ENCODE measurements around the gene MASTL. TPM values are rescaled to one million over a fixed set of nuclear protein-coding genes. Genes with fewer than 3 reads are reported as not detected.

MASTL gene
- total and polyA plus RNA-seq, 2 donors = 4.8 to 20.6 TPM

DNA sequence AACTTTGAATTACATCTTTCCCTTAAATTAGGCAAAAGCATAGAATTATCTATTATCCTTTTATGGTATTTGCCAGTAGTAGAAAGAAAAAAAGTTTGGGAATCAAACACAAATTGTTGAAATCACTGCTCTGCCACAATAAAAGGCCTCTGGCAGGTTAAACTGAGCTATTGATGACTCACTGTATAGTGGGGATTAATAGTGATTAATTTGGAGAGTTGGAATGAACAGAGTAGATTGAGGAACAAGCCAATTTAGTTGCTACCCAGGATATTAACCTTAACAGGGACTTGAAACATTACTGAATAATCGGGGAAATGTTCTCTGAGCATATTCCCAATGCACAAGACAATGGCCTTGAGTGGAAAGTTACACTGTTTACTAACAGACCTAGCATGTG is 33.1 kb downstream of the MASTL start:
- Histone ChIP-seq H3K4me3 (ENCODE audit: low read depth, low read length) (no peak overlapping the region), H3K4me1 (ENCODE audit: insufficient read depth) (no peaks in the 10 kb centered on the region), H3K27ac (ENCODE audit: low read depth) (no peak overlapping the region), H3K36me3 (ENCODE audit: insufficient read depth) (no peaks in the 10 kb centered on the region)
- DNase-seq (ENCODE audit: extremely low spot score) = no peak
- WGBS = 94% methylated on average over 1 of the region's 1 CpG

DNA sequence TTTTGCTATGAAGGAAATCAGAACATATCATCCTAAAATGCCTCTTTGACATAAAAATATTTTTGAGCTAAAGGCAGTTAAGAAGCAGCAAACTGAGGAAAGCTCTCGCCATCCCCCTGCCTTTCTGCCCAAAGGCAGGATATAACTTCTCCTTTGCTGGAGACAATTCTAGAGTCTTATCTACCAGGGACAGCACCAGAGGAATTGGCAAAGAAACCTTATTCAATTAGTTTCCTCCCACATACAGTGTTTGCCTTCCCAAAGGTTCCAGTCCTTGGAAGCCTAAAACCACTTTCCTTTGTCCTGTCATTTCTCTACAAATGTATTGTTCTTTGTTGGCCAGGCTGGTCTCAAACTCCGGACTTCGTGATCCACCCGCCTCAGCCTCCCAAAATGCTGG is 33.7 kb downstream of the MASTL start:
- DNase-seq (ENCODE audit: extremely low spot score) = no peak
- no peak overlapping the region for H3K4me3 ChIP-seq (ENCODE audit: low read depth, low read length)
- H3K4me1 ChIP-seq (ENCODE audit: insufficient read depth) = no peaks in the 10 kb centered on the region
- H3K27ac ChIP-seq (ENCODE audit: low read depth) = no peak overlapping the region
- H3K36me3 ChIP-seq (ENCODE audit: insufficient read depth) = no peaks in the 10 kb centered on the region
- WGBS = 97% methylated on average over 4 of the region's 4 CpGs

DNA sequence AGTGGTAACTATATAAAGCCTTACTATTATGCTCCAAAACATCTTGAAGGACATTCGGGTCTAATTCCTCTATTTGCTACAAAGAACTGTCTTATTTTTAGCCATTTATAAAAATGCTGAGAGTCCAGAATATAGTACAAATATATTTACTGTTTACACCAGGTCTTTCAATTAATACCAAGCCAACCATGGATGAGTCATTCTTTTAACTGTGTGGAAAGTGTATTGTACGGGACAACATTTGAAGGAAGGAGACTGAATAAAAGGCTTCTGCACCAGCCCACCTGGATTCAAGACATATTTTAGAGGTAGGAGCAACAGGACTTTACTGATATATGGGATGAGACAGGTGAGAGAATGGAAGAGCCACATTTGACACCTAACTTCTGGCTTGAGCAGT is 35.4 kb downstream of the MASTL start:
- no peak for DNase-seq (ENCODE audit: extremely low spot score)
- Histone ChIP-seq H3K36me3 (ENCODE audit: insufficient read depth) (no peaks in the 10 kb centered on the region), H3K4me1 (ENCODE audit: insufficient read depth) (no peaks in the 10 kb centered on the region), H3K27ac (ENCODE audit: low read depth) (no peak overlapping the region), H3K4me3 (ENCODE audit: low read depth, low read length) (no peak overlapping the region)
- WGBS = 72% methylated on average over 2 of the region's 2 CpGs

DNA sequence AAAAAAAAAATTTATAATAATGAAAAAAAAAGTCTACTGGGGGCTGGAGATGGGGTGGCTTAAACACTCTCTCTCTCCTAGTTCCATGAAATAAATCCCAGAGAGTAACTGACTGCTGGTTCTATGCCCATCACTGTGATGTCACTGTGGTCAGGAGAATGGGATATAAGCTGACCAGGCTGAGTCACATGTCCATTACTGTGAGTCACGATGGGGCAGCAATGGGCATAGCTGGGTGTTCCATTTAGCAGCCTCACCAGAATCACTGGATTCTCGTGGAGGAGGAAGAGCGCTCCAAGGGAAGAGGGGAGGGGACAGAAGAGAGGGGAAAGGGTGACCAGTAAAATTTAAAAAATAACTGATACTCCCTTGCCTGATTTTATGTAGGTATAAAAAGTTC is 37.1 kb downstream of the MASTL start:
- 74% methylated on average over 3 of the region's 3 CpGs for WGBS

DNA sequence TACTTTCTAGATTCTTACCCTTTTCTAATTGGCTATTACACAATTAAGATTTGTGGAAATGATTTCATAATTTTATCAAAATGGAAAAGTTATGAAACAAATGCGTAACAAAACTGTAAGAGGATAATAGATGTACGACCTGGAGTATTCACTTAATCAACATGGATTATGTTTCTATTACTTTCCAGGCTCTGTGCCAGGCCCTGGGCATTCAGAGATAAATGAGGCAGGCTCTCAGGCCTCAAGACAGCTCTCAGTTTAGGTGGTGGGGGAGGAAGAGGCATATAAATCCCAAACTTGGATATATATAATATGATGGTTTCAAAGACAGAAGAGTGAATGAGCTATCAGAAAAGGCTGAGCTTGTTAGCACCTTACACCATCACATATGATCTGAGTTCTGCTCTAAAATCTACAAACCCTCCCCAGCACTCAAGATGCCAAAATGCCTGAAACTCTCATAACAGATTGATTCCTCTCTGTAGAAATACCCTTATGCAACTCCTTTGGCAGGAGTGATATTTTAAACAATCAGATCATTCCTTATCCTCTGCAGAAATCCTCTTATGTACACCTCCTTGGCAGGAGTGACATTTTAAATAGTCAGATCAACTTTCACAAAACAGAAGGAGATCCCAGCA is 42.9 kb downstream of the MASTL start:
- DNase-seq (ENCODE audit: extremely low spot score) = no peak
- 40% methylated on average over 2 of the region's 2 CpGs for WGBS
- Histone ChIP-seq H3K4me3 (ENCODE audit: low read depth, low read length) (no peak overlapping the region), H3K27ac (ENCODE audit: low read depth) (no peak overlapping the region), H3K4me1 (ENCODE audit: insufficient read depth) (no peaks in the 10 kb centered on the region), H3K36me3 (ENCODE audit: insufficient read depth) (peaks cover 11% of the 10 kb centered on the region)

More for the DNA sequence above, 37.1 kb downstream of the MASTL start:
- H3K4me1 ChIP-seq (ENCODE audit: insufficient read depth) = no peaks in the 10 kb centered on the region
- peaks cover 3% of the 10 kb centered on the region for H3K36me3 ChIP-seq (ENCODE audit: insufficient read depth)
- H3K27ac ChIP-seq (ENCODE audit: low read depth) = no peak overlapping the region
- no peak for DNase-seq (ENCODE audit: extremely low spot score)
- H3K4me3 ChIP-seq (ENCODE audit: low read depth, low read length) = no peak overlapping the region

DNA sequence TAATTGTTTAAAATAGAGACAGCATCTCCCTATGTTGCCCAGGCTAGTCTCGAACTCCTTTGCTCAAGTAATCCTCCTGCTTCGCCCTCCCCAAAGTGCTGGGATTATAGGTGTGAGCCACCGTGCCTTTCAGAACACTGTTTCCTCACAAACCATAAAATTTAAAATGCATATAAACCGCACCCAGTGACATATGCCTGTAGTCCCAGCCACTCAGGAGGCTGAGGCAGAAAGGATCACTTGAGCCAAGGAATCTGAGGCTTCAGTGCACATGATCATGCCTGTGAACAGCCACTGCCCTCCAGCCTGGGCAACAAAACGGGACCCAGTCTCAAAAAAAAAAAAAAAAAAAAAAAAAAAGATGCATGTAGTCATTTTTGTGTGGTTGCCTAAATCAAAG is 48.7 kb downstream of the MASTL start:
- Histone ChIP-seq H3K4me3 (ENCODE audit: low read depth, low read length) (no peak overlapping the region), H3K36me3 (ENCODE audit: insufficient read depth) (peaks cover 13% of the 10 kb centered on the region), H3K4me1 (ENCODE audit: insufficient read depth) (no peaks in the 10 kb centered on the region), H3K27ac (ENCODE audit: low read depth) (no peak overlapping the region)
- 86% methylated on average over 5 of the region's 5 CpGs for WGBS
- DNase-seq (ENCODE audit: extremely low spot score) = no peak

DNA sequence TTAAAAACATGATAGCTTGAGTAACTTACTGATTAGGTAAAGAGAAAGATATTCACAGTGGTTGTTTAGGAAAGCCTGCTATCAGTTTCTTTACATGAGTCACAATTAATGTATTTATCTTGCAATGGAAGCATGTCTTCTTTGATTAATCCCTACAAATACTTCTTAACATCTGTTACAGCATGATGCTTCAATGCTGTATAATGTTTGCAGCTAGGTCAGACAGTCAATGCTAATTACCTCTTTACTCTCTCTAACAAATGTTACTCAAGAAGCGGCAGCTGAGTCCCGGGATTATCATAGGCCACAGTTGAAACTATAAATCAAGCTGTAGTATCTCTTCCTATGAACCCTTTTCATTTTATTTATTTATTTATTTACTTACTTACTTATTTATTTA is 52.2 kb downstream of the MASTL start:
- WGBS = 94% methylated on average over 2 of the region's 2 CpGs
- DNase-seq (ENCODE audit: extremely low spot score) = no peak
- Histone ChIP-seq H3K36me3 (ENCODE audit: insufficient read depth) (peaks cover 17% of the 10 kb centered on the region), H3K4me3 (ENCODE audit: low read depth, low read length) (no peak overlapping the region), H3K4me1 (ENCODE audit: insufficient read depth) (no peaks in the 10 kb centered on the region), H3K27ac (ENCODE audit: low read depth) (no peak overlapping the region)

DNA sequence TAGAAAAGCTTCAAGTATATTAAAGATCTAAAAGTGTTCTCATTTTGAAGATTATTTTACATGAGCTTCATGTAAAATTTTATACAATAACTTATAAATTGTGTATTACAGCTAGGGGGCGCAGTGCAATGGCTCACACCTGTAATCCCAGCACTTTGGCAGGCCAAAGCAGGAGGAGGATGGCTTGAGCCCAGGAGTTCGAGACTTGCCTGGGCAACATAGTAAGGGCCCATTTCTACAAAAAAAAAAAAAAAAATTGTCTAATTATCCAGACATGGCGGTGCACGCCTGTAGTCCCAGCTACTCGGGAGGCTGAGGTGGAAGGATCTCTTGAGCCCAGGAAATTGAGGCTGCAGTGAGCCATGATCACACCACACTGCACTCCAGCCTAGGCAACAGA is 68.8 kb downstream of the MASTL start:
- H3K4me3 ChIP-seq (ENCODE audit: low read depth, low read length) = no peak overlapping the region
- DNase-seq (ENCODE audit: extremely low spot score) = no peak
- H3K4me1 ChIP-seq (ENCODE audit: insufficient read depth) = no peaks in the 10 kb centered on the region
- 84% methylated on average over 5 of the region's 5 CpGs for WGBS
- H3K36me3 ChIP-seq (ENCODE audit: insufficient read depth) = peaks cover 3% of the 10 kb centered on the region
- H3K27ac ChIP-seq (ENCODE audit: low read depth) = no peak overlapping the region

DNA sequence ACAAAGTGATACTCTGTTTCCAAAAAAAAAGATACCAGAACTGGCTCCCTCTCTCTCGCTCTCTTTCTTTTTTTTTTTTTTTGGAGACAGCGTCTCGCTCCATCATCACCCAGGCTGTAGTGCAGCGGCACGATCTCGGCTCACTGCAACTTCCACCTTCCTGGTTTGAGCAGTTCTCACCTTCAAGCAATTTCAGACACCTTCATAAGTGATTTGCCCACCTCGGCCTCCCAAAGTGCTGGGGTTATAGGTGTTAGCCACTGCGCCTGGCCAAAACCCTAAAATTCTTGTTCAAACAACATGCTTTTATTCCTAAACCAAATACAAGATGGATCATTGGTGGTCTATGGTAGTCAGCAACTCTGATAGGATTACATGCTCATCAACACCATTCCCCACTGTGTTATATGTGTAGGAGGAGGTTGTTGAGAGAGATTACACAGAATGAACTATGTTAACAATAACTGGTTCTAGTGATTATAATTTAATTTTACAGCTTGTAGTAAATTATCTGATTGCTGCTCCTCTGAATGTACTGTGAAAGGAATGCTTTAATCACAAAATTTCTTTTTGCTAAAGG is 69.9 kb downstream of the MASTL start:
- H3K36me3 ChIP-seq (ENCODE audit: insufficient read depth) = no peaks in the 10 kb centered on the region
- WGBS = 84% methylated on average over 8 of the region's 8 CpGs
- DNase-seq (ENCODE audit: extremely low spot score) = no peak
- H3K4me1 ChIP-seq (ENCODE audit: insufficient read depth) = no peaks in the 10 kb centered on the region
- H3K27ac ChIP-seq (ENCODE audit: low read depth) = no peak overlapping the region
- no peak overlapping the region for H3K4me3 ChIP-seq (ENCODE audit: low read depth, low read length)

DNA sequence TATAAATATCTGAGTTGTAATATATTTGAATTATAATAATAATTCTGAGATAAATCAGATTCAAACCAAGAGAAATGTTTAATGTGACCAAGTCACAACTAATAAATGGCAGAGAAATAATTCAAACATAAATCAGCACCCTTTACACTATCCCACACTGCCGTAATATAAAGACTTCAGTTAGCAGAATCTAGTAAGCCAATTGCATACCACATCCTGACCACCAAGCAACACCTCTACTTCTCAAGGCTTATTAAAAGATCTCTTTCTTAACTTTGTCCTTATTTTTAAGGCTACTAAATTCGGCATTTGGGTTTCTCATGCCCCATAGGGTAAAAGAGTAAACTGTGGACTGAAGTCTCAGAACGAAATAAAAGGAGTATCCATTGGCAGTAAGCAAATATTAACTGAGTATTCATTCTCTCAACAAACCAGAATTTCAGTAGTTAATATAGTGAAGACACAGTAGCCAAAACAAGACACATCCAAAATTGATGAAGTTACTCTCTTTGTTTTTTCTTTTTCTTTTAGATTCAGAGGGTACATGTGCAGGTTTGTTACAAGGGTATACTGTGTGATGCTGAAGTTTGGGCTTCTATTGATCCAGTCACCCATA is 70.6 kb downstream of the MASTL start:
- no peak for DNase-seq (ENCODE audit: extremely low spot score)
- peak overlapping the region; percentile 2 for H3K27ac ChIP-seq (ENCODE audit: low read depth)
- 59% methylated on average over 3 of the region's 3 CpGs for WGBS
- no peaks in the 10 kb centered on the region for H3K36me3 ChIP-seq (ENCODE audit: insufficient read depth)
- no peak overlapping the region for H3K4me3 ChIP-seq (ENCODE audit: low read depth, low read length)
- H3K4me1 ChIP-seq (ENCODE audit: insufficient read depth) = no peaks in the 10 kb centered on the region

DNA sequence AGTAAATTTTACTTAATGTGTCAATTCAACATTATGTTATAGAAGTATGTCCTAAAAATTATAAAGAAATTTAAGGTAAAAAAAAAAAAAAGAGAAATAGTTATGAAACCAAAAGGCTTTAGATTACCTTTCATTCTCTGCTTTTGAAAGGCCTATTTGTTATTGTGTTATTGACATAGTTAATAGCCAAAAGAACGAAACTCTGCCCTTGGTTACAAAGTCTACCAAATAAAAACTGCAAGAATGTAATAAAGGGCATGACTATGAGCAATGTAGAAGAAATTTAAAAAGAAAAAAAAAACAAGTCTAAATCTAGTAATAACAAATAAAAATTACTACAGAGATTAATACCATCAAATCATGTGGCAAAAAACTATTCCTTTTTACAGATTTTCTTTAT is 74.9 kb downstream of the MASTL start:
- Histone ChIP-seq H3K27ac (ENCODE audit: low read depth) (no peak overlapping the region), H3K36me3 (ENCODE audit: insufficient read depth) (no peaks in the 10 kb centered on the region), H3K4me3 (ENCODE audit: low read depth, low read length) (no peak overlapping the region), H3K4me1 (ENCODE audit: insufficient read depth) (no peaks in the 10 kb centered on the region)
- DNase-seq (ENCODE audit: extremely low spot score) = no peak
- 93% methylated on average over 1 of the region's 1 CpG for WGBS

DNA sequence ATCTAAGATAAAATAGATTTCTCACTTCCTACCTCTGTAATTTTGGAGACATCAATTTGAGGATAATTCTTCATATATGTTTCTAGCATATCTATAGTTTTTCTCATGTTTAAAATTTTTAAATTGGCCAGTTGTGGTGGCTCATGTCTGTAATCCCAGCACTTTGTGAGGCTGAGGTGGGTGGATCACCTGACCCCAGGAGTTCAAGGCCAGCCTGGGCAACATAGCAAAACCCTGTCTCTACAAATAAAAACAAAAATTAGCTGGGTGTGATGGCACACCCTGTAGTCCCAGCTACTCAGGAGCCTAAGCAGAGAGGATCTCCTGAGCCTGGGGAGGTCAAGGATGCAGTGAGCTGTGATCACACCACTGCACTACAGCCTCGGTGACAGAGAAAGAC is 80.6 kb downstream of the MASTL start:
- Histone ChIP-seq H3K36me3 (ENCODE audit: insufficient read depth) (no peaks in the 10 kb centered on the region), H3K4me1 (ENCODE audit: insufficient read depth) (no peaks in the 10 kb centered on the region), H3K27ac (ENCODE audit: low read depth) (no peak overlapping the region), H3K4me3 (ENCODE audit: low read depth, low read length) (no peak overlapping the region)
- DNase-seq (ENCODE audit: extremely low spot score) = no peak
- 71% methylated on average over 1 of the region's 1 CpG for WGBS

All from urinary bladder (tissue), 4 donors.